Activated naive CD4-positive, alpha-beta T cell treated with anti-CD3 and anti-CD28 coated beads for 36 hours (primary cell): ENCODE measurements around the gene PDS5A. TPM values are rescaled to one million over a fixed set of nuclear protein-coding genes. Genes with fewer than 3 reads are reported as not detected.
"Not testable (repeated sequence)": the region's sequence is repeated elsewhere in the genome, so short reads cannot be mapped to it uniquely, and the experiment has no call there.

ENCODE experiments used
- CTCF ChIA-PET: fragments of 350-600 bp; sonication (Branson Sonifier 250); formaldehyde crosslinking; loops from one replicate; lab custom pipeline; 2021; ENCODE audit warnings: antibody characterized with exemption; lab: Charles Lee
- DNase-seq: peaks from one replicate; pipeline ENCODE4 v3.0.0-alpha.2; 2020
- H3K27ac Mint-ChIP-seq: one replicate; pipeline ENCODE4 v1.8.0; 2021; ENCODE audit warnings: mild to moderate bottlenecking, mixed read lengths
- H3K27me3 Mint-ChIP-seq: one replicate; pipeline ENCODE4 v1.8.0; 2021; ENCODE audit warnings: low read depth, mixed read lengths
- H3K36me3 Mint-ChIP-seq: one replicate; pipeline ENCODE4 v1.8.0; 2021; ENCODE audit warnings: low read depth, mixed read lengths
- H3K4me1 Mint-ChIP-seq: one replicate; pipeline ENCODE4 v1.8.0; 2021; ENCODE audit warnings: low read depth, mixed read lengths
- H3K4me3 Mint-ChIP-seq: one replicate; pipeline ENCODE4 v1.8.0; 2021; ENCODE audit warnings: mild to moderate bottlenecking, moderate library complexity, mixed read lengths
- H3K9me3 Mint-ChIP-seq: one replicate; pipeline ENCODE4 v1.8.0; 2021; ENCODE audit warnings: mixed read lengths
- intact Hi-C: fragments of 100-400 bp; cut with micrococcal nuclease; formaldehyde crosslinking; loops from one replicate; pipeline ENCODE4 v1.15.1; 2023
- total RNA-seq, 2 experiments: library from RNA; stranded (reverse); gene quantifications; one replicate each; pipeline ENCODE4 v1.2.3, GENCODE V29; 2021

The PDS5A gene
- total RNA-seq, 2 experiments from 2014 or later = 86.8 to 89.1 TPM

DNA sequence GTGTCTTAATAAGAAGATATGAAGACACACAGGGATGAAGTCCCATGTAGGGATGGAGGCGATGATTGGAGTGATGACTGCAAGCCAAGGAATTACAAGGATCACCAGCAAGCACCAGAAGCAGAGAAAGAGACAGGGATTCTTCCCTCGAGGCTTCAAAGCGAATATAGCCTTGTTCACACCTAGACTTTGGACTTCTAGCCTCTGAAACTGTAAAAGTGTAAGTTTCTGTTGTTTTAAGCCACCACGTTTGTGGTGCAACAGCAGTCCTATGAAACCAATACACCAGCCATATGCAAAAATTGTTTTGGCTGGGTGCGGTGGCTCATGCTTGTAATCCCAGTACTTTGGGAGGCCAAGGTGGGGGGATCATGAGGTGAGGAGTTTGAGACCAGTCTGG lies 9.8 kb upstream of the PDS5A start:
- no peak for DNase-seq
- H3K27ac Mint-ChIP-seq = no peak overlapping the region
- no peaks in the 10 kb centered on the region for H3K36me3 Mint-ChIP-seq
- CTCF ChIA-PET = no interaction called here
- intact Hi-C loops = no loop called here
- H3K9me3 Mint-ChIP-seq = no peaks in the 10 kb centered on the region
- no peak overlapping the region for H3K4me3 Mint-ChIP-seq
- no peaks in the 10 kb centered on the region for H3K4me1 Mint-ChIP-seq
- H3K27me3 Mint-ChIP-seq = no peaks in the 10 kb centered on the region

DNA sequence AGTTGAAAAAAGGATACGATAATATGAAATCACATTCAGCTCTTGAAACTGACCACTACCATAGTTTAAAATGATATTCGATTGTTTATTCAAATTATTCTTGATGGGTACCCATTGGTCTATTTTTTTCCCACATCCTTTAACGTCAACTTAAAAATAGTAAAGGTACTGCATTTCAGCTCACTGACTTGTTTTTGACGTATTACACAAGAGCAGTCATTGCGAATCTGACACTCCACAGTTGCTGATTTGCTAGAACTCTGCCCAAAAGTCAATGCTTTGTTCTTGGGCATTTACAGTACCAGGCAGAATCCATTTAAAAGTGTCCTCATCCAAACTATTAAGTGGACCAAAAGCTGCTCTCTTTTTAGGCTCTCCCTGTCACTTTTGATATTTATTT lies 1.2 kb upstream of the PDS5A start:
- CTCF ChIA-PET = interaction anchor here (0.6 to 1.7 kb wide), 10 partner anchors 13 to 510 kb away, joined by 3 to 11 read pairs (median 4); partner anchors contain the start of genes UBE2K and UGDH
- Mint-ChIP-seq H3K9me3 (no peaks in the 10 kb centered on the region), H3K36me3 (peaks cover 19% of the 10 kb centered on the region), H3K4me1 (peaks cover 24% of the 10 kb centered on the region), H3K27ac (peak overlapping the region; percentile 77), H3K4me3 (peak overlapping the region; percentile 36), H3K27me3 (no peaks in the 10 kb centered on the region)
- DNase-seq = no peak
- intact Hi-C loops = loop anchor here (1.0 to 5.0 kb wide), 6 partner anchors 167 to 797 kb away; partner anchors contain the start of genes UGDH and WDR19

DNA sequence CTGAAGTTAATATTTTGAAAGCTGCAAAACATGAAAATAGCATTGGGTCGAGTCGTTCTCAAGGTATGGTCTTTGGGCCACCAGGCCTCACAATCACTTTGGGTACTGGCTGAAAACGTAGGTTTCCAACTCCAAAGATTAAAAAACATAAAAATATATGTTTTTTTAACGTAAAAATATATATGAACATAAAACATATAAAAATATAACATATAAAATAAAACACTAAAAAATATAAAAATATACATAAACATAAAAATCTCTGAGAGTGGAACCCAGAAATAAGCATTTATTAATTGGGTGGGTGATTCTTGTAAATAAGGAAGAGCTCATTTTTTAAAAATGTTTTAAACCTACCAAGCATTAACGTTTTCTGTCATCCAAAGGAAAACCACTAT lies 666 bp upstream of the PDS5A start:
- Mint-ChIP-seq H3K9me3 (no peaks in the 10 kb centered on the region), H3K4me1 (peaks cover 28% of the 10 kb centered on the region), H3K27ac (peak overlapping the region; percentile 96), H3K27me3 (no peaks in the 10 kb centered on the region), H3K36me3 (peaks cover 24% of the 10 kb centered on the region), H3K4me3 (peak overlapping the region; percentile 83)
- CTCF ChIA-PET = interaction anchor here (0.6 to 1.7 kb wide), 14 partner anchors 11 to 634 kb away, joined by 3 to 11 read pairs (median 3); partner anchors contain the start of genes UBE2K and UGDH
- DNase-seq = no peak
- intact Hi-C loops = loop anchor here (1.0 to 5.0 kb wide), 6 partner anchors 166 to 796 kb away; partner anchors contain the start of genes UGDH and WDR19

DNA sequence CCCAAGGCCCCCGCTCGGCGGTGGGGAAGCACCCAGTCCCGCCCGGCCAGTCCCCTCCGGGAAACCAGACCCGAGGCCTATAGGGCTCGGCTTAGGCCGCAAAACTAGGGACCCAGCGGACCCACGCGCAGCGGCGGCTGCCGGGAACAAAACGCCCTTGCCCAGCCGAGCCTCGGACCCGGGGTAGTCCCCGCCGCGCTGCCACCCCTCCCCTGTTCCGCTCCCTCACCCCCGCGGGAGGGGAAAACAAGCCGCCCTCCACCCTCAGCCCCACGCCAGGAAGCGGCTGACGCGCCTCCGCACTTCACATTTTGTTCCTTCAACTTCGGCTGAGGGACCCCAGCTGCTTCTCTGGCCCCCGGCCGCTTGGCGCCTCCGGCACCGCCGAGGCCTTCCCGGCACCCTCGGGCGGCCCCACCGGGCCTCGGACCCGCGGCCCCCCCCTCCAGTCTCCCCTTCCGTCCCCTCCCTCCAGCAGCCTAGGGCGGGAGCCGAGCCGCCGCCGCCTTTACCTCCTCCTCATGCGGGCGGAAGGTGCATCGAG lies 694 bp downstream of the PDS5A start:
- Mint-ChIP-seq H3K4me3 (peak overlapping the region; percentile 93), H3K27ac (peak overlapping the region; percentile 87), H3K27me3 (no peaks in the 10 kb centered on the region), H3K36me3 (peaks cover 29% of the 10 kb centered on the region), H3K4me1 (peaks cover 33% of the 10 kb centered on the region), H3K9me3 (no peaks in the 10 kb centered on the region)
- CTCF ChIA-PET = interaction anchor here (0.6 kb wide), 1 partner anchor 23 kb away, joined by 3 read pairs; no protein-coding TSS in a partner anchor
- intact Hi-C loops = loop anchor here (1.0 to 5.0 kb wide), 12 partner anchors 46 to 1074 kb away; partner anchors contain the start of genes LIAS, RHOH, RPL9 and SMIM14
- peak; percentile 58 for DNase-seq

DNA sequence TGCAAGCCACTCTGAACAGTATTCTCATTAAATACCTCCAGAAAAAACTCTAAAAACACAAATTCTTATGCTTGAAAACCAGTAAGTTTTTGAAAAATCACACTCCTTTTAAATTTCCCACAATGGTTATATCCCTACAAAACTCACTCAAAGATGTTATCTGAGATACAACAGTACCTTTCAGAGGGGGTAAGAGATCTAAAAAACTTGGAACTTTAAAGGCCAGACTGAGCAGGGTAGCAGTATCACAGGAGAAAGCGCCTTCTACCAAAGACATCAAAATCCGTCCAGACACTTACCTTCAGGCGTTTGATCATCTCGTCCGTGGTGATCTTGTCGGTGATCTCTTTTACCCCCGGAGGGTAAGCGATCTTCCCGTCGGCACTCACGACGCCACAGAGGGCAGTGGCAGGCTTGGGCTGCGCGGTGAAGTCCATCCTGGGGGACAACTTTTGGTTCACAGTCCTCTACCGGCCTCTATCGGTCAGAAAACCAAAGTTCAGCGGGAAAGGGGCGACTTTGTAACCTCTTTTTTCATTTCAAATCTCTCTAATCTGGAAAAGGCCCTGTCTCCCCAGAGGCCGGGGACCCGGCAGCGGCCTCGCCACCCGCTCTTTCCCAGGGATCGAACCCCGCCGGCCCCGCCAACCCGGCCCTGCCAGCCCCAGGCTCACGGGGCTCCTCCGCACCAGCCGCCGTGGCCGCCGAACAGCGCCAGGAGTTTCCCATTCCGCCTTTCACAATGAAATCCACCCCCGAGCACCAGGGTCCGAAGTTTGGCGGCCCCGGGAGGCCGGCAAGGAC lies 1.4 kb downstream of the PDS5A start:
- Mint-ChIP-seq H3K9me3 (no peaks in the 10 kb centered on the region), H3K27me3 (no peaks in the 10 kb centered on the region), H3K36me3 (peaks cover 29% of the 10 kb centered on the region), H3K27ac (peak overlapping the region; percentile 87), H3K4me1 (peaks cover 35% of the 10 kb centered on the region), H3K4me3 (peak overlapping the region; percentile 93)
- intact Hi-C loops = loop anchor here (1.0 to 5.0 kb wide), 9 partner anchors 46 to 1074 kb away; partner anchors contain the start of genes LIAS, RPL9 and SMIM14
- CTCF ChIA-PET = interaction anchor here (0.6 to 1.4 kb wide), 9 partner anchors 39 to 909 kb away, joined by 3 to 5 read pairs (median 3); no protein-coding TSS in a partner anchor
- peak; percentile 84 for DNase-seq

DNA sequence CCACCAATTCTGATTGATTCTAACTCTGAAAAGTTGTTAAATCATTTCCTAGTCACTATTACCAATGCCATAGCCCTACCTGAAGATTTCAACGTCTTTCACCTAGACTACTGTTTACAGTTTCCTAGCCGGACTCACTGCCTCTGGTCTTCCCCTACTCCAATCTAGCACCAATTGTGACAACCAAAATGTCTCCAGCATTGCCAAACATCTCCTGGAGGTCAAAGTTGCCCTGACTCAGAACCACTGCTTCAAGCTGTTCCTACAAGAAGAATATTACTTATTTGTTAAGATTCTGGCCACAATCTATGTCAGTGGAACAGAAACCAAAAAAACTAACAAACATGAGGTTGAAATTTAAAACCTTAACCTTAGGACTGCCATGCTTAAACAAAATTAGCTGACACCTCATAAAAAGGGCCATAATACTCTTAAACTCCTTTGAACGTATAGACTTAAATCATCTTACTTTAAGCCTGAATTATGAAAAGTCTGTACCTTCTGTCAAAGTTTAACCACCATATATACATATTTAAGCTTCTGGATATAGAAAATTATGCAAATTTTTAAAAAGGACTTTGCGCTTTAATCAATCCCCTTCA lies 2.1 kb downstream of the PDS5A start:
- intact Hi-C loops = loop anchor here (1.0 to 5.0 kb wide), 9 partner anchors 45 to 1073 kb away; partner anchors contain the start of genes LIAS, RPL9 and SMIM14
- H3K36me3 Mint-ChIP-seq = peaks cover 31% of the 10 kb centered on the region
- peak overlapping the region; percentile 87 for H3K27ac Mint-ChIP-seq
- H3K27me3 Mint-ChIP-seq = no peaks in the 10 kb centered on the region
- no peaks in the 10 kb centered on the region for H3K9me3 Mint-ChIP-seq
- DNase-seq = no peak
- peak overlapping the region; percentile 93 for H3K4me3 Mint-ChIP-seq
- H3K4me1 Mint-ChIP-seq = peaks cover 41% of the 10 kb centered on the region
- CTCF ChIA-PET = interaction anchor here (0.5 to 1.4 kb wide), 13 partner anchors 39 to 908 kb away, joined by 3 to 5 read pairs (median 3); no protein-coding TSS in a partner anchor

DNA sequence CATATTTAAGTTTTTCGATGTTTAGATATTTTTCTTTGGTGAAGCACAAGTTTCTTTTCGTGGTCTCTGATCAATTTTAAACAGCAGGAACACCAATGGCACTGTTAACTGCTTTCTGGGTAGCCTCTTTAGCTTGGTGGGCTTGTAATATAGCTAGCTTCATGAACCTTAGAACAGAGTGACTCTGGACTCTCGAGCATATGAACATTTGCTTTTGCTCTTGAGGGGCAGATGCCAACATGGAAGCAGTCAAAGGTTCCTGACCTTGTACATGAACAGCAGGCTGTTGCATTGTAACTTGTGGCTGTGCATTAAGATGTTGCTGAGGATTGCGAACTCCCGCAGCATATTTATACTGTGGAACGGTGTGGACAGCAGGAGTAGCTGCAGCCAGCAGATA lies 4.7 kb downstream of the PDS5A start:
- Mint-ChIP-seq H3K36me3 (peaks cover 38% of the 10 kb centered on the region), H3K4me1 (peaks cover 46% of the 10 kb centered on the region)
- H3K27ac Mint-ChIP-seq, DNase-seq, H3K27me3 Mint-ChIP-seq, intact Hi-C loops, H3K9me3 Mint-ChIP-seq, H3K4me3 Mint-ChIP-seq: not testable (repeated sequence)
- CTCF ChIA-PET = interaction anchor here (0.6 to 1.7 kb wide), 2 partner anchors 147 to 276 kb away, joined by 3 to 6 read pairs; no protein-coding TSS in a partner anchor

DNA sequence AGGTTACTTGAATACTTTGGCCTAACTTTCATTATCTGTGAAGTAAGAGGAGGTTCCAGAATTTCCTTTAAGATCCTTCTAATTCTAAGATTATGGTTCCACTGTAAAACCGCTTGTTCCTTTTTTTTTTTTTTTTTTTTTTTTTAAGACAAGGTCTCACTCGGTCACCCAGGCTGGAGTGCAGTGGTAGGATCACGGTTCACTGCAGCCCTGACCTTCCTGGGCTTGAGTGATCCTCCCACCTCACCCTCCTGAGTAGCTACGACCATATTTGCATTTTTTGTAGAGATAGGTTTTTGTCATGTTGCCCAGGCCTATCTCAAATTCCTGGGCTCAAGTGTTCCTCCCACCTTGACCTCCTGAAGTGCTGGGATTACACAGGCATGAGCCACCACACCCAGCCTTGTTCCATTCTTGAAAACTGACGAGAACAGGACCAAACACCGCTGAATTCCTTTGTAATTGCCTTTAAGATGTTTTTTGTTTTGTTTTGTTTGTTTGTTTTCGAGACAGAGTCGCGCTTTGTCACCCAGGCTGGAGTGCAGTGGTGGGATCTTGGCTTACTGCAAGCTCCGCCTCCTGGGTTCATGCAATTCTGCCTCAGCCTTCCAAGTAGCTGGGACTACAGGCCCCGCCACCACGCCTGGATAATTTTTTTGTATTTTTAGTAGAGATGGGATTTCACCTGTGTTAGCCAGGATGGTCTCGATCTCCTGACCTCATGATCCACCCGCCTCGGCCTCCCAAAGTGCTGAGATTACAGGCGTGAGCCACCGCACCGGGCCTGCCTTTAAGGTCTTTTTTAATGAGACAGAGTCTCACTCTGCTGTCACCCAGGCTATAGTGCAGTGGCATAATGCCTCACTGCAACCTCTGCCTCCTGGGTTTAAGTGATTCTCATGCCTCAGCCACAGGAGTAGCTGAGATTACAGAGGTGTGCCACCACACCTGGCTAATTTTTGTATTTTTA lies 6.8 kb downstream of the PDS5A start:
- peaks cover 38% of the 10 kb centered on the region for H3K36me3 Mint-ChIP-seq
- H3K27ac Mint-ChIP-seq = no peak overlapping the region
- no peaks in the 10 kb centered on the region for H3K27me3 Mint-ChIP-seq
- H3K4me1 Mint-ChIP-seq = peaks cover 53% of the 10 kb centered on the region
- intact Hi-C loops = no loop called here
- H3K9me3 Mint-ChIP-seq = no peaks in the 10 kb centered on the region
- CTCF ChIA-PET = interaction anchor here (1.8 kb wide), 1 partner anchor 18 kb away, joined by 6 read pairs; no protein-coding TSS in a partner anchor
- no peak overlapping the region for H3K4me3 Mint-ChIP-seq
- no peak for DNase-seq

DNA sequence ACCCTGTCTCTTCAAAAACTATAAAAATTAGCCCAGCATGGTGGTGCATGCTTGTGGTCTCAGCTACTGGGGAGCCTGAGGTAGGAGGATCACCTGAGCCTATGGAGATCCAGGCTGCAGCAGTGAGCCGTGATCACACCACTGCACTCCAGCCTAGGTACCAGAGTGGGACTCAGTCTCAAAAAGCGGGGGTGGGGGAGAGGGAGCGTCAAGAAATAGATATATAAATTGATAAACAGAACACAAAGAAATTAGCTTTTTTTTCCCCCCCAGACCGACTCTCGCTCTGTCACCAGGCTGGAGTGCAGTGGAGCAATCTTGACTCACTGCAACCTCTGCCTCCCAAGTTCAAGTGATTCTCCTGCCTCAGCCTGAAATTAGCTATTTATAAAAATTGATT lies 14.1 kb downstream of the PDS5A start:
- no peak for DNase-seq
- Mint-ChIP-seq H3K9me3 (no peaks in the 10 kb centered on the region), H3K4me3 (no peak overlapping the region), H3K27ac (no peak overlapping the region), H3K36me3 (peaks cover 16% of the 10 kb centered on the region), H3K27me3 (no peaks in the 10 kb centered on the region), H3K4me1 (peaks cover 43% of the 10 kb centered on the region)
- CTCF ChIA-PET = interaction anchor here (1.0 kb wide), 1 partner anchor 11 kb away, joined by 3 read pairs; no protein-coding TSS in a partner anchor
- intact Hi-C loops = no loop called here

DNA sequence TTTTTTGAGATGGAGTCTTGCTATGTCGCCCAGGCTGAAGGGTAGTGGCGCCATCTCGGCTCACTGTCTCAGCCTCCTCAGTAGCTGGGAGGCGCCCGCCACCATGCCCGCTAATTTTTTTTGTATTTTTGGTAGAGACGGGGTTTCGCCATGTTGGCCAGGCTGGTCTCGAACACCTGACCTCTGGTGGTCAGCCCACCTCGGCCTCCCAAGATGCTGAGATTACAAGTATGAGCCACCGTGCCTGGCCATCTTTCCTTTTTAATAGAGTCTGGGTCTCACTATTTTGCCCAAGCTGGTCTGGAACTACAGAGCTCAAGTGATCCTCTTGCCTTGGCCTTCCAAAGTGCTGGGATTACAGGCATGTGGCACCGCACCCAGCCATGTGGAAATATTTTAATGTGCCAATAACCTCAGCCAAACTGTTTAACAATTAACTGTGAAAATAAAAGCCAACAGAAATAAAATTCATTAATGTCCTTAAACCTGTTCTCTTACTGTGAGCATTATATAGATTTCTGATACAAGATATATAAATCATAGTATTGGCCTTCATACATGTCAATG lies 16.3 kb downstream of the PDS5A start:
- intact Hi-C loops = no loop called here
- no peaks in the 10 kb centered on the region for H3K27me3 Mint-ChIP-seq
- no peak overlapping the region for H3K4me3 Mint-ChIP-seq
- CTCF ChIA-PET = no interaction called here
- peaks cover 14% of the 10 kb centered on the region for H3K36me3 Mint-ChIP-seq
- no peaks in the 10 kb centered on the region for H3K9me3 Mint-ChIP-seq
- no peak for DNase-seq
- H3K27ac Mint-ChIP-seq = no peak overlapping the region
- H3K4me1 Mint-ChIP-seq = peaks cover 44% of the 10 kb centered on the region
